Activated CD4-positive, alpha-beta T cell treated with anti-CD3 and anti-CD28 coated beads, Interleukin-2, amount 10 ng/mL, durations not matched to agents 24 days and 14 days (primary cell): Measurements from ENCODE around the gene TMEM190. TPM values are rescaled to one million over a fixed set of nuclear protein-coding genes. Genes with fewer than 3 reads are reported as not detected.

Experiments
- DNase-seq: peaks from one replicate; pipeline ENCODE4 v3.0.0; 2022
- H3K27ac Mint-ChIP-seq: one replicate; pipeline ENCODE4 v1.8.0; 2022; ENCODE audit warnings: mild to moderate bottlenecking, mixed read lengths
- H3K27me3 Mint-ChIP-seq: one replicate; pipeline ENCODE4 v1.8.0; 2022; ENCODE audit warnings: mixed read lengths
- H3K36me3 Mint-ChIP-seq: one replicate; pipeline ENCODE4 v1.8.0; 2022; ENCODE audit warnings: low read depth, mild to moderate bottlenecking, mixed read lengths
- H3K4me1 Mint-ChIP-seq: one replicate; pipeline ENCODE4 v1.8.0; 2021; ENCODE audit warnings: mixed read lengths
- H3K4me3 Mint-ChIP-seq: one replicate; pipeline ENCODE4 v1.8.0; 2022; ENCODE audit warnings: mild to moderate bottlenecking, moderate library complexity, mixed read lengths
- H3K9me3 Mint-ChIP-seq: one replicate; pipeline ENCODE4 v1.8.0; 2021; ENCODE audit warnings: mixed read lengths
- intact Hi-C: fragments of 100-400 bp; cut with micrococcal nuclease; formaldehyde crosslinking; loops from one replicate; pipeline ENCODE4 v1.15.1; 2023
- total RNA-seq: library from RNA; stranded (reverse); gene quantifications from 2 replicates; pipeline ENCODE4 v1.2.3, GENCODE V29; 2022

The TMEM190 gene
- total RNA-seq, 1 donor from 2014 or later: not detected

- H3K4me3 Mint-ChIP-seq: peak within 1 kb of the TSS; percentile 69
- no peaks in the 10 kb centered on the region for H3K9me3 Mint-ChIP-seq
- H3K36me3 Mint-ChIP-seq: peaks cover 2% of the 10 kb centered on the region
- H3K27ac Mint-ChIP-seq: no peak within 1 kb of the TSS
- no peak for DNase-seq
- H3K27me3 Mint-ChIP-seq: peaks cover 51% of the 10 kb centered on the region
- H3K4me1 Mint-ChIP-seq: peaks cover 7% of the 10 kb centered on the region
- intact Hi-C loops: no loop called here
Measured at GRCh38 chr19:55370305-55370988, 6.2 kb upstream of the TMEM190 start, which contains the start of gene IL11. TSS of gene IL11 (minus strand) at chr19:55370463. CDS start at chr19:55370310, 153 bp downstream.

- Mint-ChIP-seq H3K27ac (no peak overlapping the region), H3K4me1 (peaks cover 7% of the 10 kb centered on the region), H3K9me3 (no peaks in the 10 kb centered on the region), H3K4me3 (no peak overlapping the region), H3K36me3 (peaks cover 2% of the 10 kb centered on the region), H3K27me3 (peaks cover 48% of the 10 kb centered on the region)
- no peak for DNase-seq
- intact Hi-C loops: no loop called here
Measured at GRCh38 chr19:55372316-55373081, 4.1 kb upstream of the TMEM190 start.

- H3K27ac Mint-ChIP-seq: no peak overlapping the region
- no peak for DNase-seq
- intact Hi-C loops: no loop called here
- peaks cover 42% of the 10 kb centered on the region for H3K27me3 Mint-ChIP-seq
- peaks cover 2% of the 10 kb centered on the region for H3K36me3 Mint-ChIP-seq
- no peaks in the 10 kb centered on the region for H3K9me3 Mint-ChIP-seq
- H3K4me3 Mint-ChIP-seq: no peak overlapping the region
- peaks cover 7% of the 10 kb centered on the region for H3K4me1 Mint-ChIP-seq
Measured at GRCh38 chr19:55373306-55373992, 3.2 kb upstream of the TMEM190 start.

- peaks cover 36% of the 10 kb centered on the region for H3K27me3 Mint-ChIP-seq
- DNase-seq: no peak
- intact Hi-C loops: no loop called here
- H3K36me3 Mint-ChIP-seq: peaks cover 2% of the 10 kb centered on the region
- H3K27ac Mint-ChIP-seq: no peak overlapping the region
- H3K4me1 Mint-ChIP-seq: peaks cover 7% of the 10 kb centered on the region
- no peaks in the 10 kb centered on the region for H3K9me3 Mint-ChIP-seq
- H3K4me3 Mint-ChIP-seq: no peak overlapping the region
Measured at GRCh38 chr19:55373993-55374757, 2.5 kb upstream of the TMEM190 start.

- peaks cover 9% of the 10 kb centered on the region for H3K4me1 Mint-ChIP-seq
- no peak for DNase-seq
- intact Hi-C loops: no loop called here
- H3K36me3 Mint-ChIP-seq: peaks cover 13% of the 10 kb centered on the region
- no peak overlapping the region for H3K4me3 Mint-ChIP-seq
- peaks cover 6% of the 10 kb centered on the region for H3K9me3 Mint-ChIP-seq
- no peak overlapping the region for H3K27ac Mint-ChIP-seq
- peaks cover 10% of the 10 kb centered on the region for H3K27me3 Mint-ChIP-seq
Measured at GRCh38 chr19:55377356-55378131, 918 bp downstream of the TMEM190 start.

- Mint-ChIP-seq H3K27ac (no peak overlapping the region), H3K27me3 (peaks cover 3% of the 10 kb centered on the region), H3K9me3 (peaks cover 6% of the 10 kb centered on the region), H3K4me3 (no peak overlapping the region), H3K36me3 (peaks cover 16% of the 10 kb centered on the region), H3K4me1 (peaks cover 16% of the 10 kb centered on the region)
- no peak for DNase-seq
- intact Hi-C loops: no loop called here
Measured at GRCh38 chr19:55379174-55379573, 2.5 kb downstream of the TMEM190 start.

GRCh38 chr19:55382013-55382412 lies 5.4 kb downstream of the TMEM190 start:
- Mint-ChIP-seq H3K27ac (peak overlapping the region; percentile 81), H3K9me3 (peaks cover 6% of the 10 kb centered on the region), H3K36me3 (peaks cover 30% of the 10 kb centered on the region), H3K4me3 (peak overlapping the region; percentile 94), H3K4me1 (peaks cover 33% of the 10 kb centered on the region), H3K27me3 (no peaks in the 10 kb centered on the region)
- intact Hi-C loops: no loop called here
- no peak for DNase-seq

- peaks cover 36% of the 10 kb centered on the region for H3K36me3 Mint-ChIP-seq
- H3K4me3 Mint-ChIP-seq: peak overlapping the region; percentile 94
- no peak for DNase-seq
- peak overlapping the region; percentile 95 for H3K27ac Mint-ChIP-seq
- no peaks in the 10 kb centered on the region for H3K27me3 Mint-ChIP-seq
- intact Hi-C loops: no loop called here
- H3K9me3 Mint-ChIP-seq: peaks cover 6% of the 10 kb centered on the region
- H3K4me1 Mint-ChIP-seq: peaks cover 36% of the 10 kb centered on the region
Measured at GRCh38 chr19:55382522-55383054, 6.0 kb downstream of the TMEM190 start.

GRCh38 chr19:55383279-55384130 lies 6.9 kb downstream of the TMEM190 start:
- intact Hi-C loops: loop anchor here (2.0 kb wide), 1 partner anchor 81 kb away; no protein-coding TSS in a partner anchor
- Mint-ChIP-seq H3K9me3 (peaks cover 6% of the 10 kb centered on the region), H3K36me3 (peaks cover 45% of the 10 kb centered on the region), H3K27me3 (no peaks in the 10 kb centered on the region), H3K4me1 (peaks cover 40% of the 10 kb centered on the region), H3K27ac (peak overlapping the region; percentile 95), H3K4me3 (peak overlapping the region; percentile 94)
- peak; percentile 86 for DNase-seq

- Mint-ChIP-seq H3K4me3 (peak within 1 kb of the TSS; percentile 97), H3K4me1 (peaks cover 41% of the 10 kb centered on the region), H3K9me3 (peaks cover 6% of the 10 kb centered on the region), H3K27ac (peak within 1 kb of the TSS; percentile 98), H3K36me3 (peaks cover 52% of the 10 kb centered on the region), H3K27me3 (no peaks in the 10 kb centered on the region)
- peak; percentile 88 for DNase-seq
- intact Hi-C loops: loop anchor here (2.0 kb wide), 1 partner anchor 82 kb away; no protein-coding TSS in a partner anchor
Measured at GRCh38 chr19:55384131-55384919, 7.7 kb downstream of the TMEM190 start, which contains the start of gene TMEM238. TSS of gene TMEM238 (minus strand) at chr19:55384292. CDS start at chr19:55384259, 33 bp downstream.
